NOMO-1 treated with DMSO at 0.1 percent for 48 hours (cell line): Measurements from ENCODE around the gene GALNT9.

Source experiments
- DNase-seq: peaks from one replicate; lab custom pipeline; 2025; ENCODE audit not compliant: unreplicated experiment; lab: John Stamatoyannopoulos, UW

The GALNT9 gene

GRCh38 chr12:132282031-132282949 is 47.1 kb downstream of the GALNT9 start:
- no peak for DNase-seq

DNA sequence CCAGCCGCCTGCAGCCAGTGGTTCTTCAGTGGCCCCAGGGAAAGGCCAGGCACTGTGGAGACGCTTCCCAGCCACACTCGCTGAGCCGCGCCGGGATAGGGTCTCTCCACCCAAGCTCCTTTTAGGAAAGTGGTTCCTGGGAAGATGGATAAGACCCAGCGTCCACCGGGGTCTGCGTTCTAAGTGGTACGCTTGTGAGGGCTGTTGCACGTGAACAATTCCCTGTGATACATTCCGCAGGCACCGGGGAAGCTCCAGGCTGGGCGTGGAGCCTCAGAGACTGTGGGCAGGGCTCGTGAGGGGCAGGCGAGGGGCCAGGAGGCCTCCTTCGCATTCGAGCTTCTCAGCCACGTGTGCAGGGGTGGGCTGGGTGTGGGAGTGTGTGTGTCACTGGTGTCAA is 48.4 kb downstream of the GALNT9 start:
- no peak for DNase-seq

GRCh38 chr12:132280406-132280805 is 49.0 kb downstream of the GALNT9 start:
- no peak for DNase-seq

DNA sequence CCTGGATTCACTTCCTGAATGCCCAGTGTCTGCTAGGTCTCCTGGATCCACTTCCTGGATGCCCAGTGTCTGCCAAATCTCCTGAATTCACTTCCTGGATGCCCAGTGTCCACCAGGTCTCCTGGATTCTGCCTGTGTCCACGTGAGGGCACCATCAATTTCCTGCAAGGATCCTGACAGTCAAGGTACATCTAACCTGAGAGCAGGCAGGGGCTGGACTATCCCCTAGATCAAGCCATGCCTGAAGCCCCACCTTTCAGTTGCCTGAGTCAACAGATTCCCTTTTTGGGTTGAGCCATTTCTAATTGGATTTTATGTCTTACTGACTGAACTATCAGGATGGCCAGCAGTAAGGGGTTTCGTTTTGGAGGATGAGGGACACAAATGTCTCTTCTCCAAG is 49.5 kb downstream of the GALNT9 start:
- no peak for DNase-seq

- DNase-seq, result no peak
Measured at GRCh38 chr12:132279184-132279889, 50.1 kb downstream of the GALNT9 start.

DNA sequence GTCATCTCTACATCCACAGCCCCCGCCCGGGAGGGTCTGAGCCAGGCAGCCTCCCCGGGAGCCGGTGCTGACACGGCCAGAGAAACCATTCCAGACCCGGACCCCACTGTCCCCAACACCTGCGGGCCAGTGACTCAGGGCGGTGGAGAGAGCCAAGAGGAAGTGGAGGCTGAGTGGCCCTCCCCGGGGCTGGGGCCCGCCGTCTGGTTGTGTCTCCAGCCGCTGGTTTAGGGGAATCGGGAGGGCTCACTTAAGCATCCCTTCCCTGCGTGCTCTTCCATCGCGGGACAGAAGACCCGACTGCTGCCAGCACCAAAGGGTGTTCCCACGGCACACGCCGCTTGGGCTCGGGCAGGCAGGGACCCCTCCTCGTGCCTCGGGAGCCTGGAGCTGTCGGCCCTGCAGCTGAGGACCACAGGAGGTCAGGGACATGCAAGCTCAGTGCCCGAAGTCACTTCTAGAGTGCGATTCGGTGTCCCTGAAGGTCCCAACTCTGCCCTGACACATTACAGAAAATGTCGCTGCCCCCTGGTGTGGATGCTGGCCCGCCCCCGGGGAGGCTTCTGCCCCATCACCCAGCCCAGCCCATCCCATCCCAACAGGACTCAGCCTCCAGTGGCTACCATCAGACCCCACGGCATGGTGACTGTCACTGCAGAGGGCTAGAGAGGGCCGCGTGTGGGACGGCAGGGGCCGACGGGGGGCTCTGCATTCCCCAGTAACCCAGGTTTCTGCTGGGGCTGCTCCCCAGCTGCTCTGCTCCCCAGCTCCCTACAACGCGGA is 50.8 kb downstream of the GALNT9 start:
- no peak for DNase-seq

DNA sequence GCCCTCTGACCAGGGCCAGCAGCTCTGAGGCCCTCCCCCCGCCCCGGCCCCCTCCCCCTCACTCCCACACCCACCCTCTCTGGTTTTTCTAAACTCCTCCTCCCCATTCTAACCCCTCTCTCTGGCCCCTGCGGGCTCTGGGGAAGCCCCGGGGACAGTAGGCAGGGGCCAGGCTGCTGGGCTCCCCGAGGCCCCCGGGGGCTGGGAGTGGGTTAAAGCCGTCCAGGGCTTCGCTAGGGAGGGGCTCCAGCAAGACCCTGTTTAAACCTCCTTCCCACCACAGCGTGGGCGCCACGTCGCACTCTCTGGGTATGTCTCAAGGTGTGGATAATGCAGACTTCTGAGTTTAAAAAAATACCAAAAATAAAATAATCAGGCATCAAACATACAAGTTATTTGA is 51.4 kb downstream of the GALNT9 start:
- no peak for DNase-seq

- DNase-seq, result no peak
Measured at GRCh38 chr12:132277374-132277941, 51.9 kb downstream of the GALNT9 start.

DNA sequence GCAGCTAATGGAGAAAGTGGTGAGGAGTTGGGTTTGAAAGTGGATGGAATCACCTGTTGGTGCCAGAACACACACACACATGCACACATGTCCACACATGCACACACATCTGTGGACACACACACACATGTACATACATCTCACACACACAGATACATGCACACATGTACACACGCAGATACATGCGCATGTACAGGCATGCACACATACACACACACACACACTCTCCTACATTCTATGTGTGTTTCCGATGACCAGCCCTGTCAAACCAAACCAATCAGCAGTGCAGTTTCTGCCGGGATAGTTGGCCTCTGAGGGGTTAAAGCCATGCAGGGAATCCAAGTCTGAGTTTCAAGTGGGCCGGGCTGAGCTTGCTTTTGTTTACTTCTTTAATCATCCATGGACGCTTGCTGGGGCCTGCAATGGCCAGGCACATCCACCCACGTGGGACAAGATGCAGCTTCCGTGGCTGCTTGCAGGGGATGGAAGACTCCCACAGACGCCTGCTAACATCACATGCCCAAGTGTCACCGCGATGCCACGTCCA is 52.5 kb downstream of the GALNT9 start:
- DNase-seq, result no peak

GRCh38 chr12:132276066-132276826 is 53.1 kb downstream of the GALNT9 start:
- DNase-seq, result no peak

DNA sequence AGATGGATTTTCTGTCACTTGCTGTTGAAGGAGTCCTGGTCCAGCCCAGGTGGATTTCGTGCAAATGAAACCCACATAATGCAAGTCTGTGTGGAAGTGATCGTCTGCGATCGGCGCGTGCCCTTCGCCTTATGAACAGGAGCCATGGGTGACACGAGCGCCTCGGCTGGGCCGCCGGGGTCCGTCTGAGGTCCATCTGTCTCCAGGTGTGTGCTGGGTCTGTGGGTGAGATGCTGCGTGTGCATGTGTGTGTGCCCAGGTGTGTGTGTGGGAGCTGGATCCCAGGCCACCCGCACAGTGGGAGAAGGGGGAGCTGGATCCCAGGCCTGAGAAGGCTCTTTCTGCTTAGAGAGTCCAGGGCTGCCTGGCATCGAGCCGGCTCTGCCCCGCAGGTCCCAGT is 53.8 kb downstream of the GALNT9 start:
- DNase-seq, result no peak

DNA sequence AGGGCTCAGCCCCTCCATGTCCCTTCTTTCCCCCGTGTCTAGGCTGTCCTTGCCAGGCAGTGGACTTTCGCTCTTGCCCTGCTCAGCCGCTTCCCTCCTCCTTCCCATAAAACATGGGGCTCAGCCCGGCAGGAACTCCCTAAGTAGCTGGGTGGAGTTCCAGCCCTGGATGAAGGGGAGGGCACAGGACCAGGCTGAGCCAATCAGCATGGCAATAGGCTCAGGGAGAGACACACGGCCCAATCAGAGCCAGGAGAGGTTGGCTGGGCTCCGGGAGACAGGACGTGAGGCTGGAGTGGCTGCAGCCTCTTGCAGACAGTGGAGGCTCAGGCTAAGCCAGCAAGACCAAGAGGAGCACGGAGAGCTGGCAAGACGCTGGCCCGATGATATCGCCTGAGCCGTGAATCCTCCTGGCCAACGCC is 54.3 kb downstream of the GALNT9 start:
- DNase-seq, result no peak

GRCh38 chr12:132273992-132274334 is 55.4 kb downstream of the GALNT9 start:
- no peak for DNase-seq

DNA sequence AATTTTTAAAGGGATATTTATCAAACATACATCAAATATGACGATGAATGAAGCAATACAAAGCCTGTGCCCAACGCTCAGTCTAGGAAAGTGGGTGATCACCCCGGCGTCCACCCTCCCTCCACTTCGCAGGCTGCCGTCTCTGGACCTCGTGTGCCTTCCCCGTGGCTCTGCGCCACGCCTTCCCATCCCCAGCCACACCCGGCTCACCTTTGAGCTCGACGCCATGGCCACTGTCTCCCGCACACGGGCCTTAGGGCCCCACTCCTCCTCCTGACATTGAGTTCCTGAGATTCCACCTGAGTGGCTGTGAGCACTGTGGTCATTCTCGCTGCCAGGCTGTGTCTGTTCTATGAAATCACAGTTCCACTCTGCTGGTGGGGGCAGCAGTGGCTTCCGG is 56.7 kb downstream of the GALNT9 start:
- no peak for DNase-seq

DNA sequence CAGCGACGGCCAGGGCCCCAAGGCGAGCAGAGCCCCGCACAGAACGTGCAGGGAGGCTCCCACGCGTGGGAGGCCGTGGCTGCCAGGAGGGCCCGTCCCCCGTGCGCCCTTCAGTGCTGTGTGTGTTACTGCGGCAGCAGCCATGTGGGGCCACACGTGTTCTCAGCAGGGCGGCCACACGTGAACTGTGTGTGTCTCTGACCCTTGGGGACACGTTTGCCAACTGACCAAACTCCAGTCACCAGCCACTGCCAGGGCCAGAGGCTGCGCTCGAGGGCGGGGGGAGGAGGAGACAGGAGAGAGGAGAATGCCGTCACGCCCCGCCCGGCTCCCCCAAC is 57.7 kb downstream of the GALNT9 start:
- DNase-seq, result no peak

DNA sequence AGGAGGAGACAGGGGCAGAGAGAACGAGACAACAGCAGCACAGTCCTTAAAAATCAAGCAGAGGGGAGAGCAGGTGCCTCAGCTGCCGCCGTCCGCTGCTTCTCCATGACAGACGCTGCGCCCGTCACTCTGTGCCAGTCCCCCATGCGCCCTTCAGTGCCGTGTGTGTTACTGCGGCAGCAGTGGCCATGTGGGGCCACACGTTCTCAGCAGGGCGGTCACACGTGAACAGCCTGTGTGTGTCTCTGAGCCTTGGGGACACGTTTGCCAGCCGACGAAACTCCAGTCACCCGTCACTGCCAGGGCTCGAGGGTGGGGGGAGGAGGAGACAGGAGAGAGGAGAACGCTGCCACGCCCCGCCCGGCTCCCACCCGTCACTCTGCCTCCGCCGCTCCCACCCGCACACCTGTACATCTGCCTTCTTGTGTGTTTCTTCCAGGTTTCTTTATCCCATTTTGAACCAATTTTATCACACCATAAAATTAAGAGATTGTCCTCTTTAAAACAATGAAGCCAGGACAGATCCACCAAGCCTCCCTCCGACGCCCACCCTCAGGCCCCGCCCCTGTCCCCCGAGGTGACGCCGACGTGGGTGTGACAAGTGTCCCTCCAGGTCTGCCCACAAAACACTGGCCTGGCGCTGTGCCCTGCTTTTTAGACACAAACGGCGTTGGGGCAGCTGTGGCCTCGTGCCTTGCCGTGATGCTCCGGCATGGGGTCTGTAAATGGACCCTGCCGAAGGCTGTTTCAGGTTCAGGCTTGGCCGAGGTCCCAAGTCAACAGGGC is 58.2 kb downstream of the GALNT9 start:
- DNase-seq, result no peak

DNA sequence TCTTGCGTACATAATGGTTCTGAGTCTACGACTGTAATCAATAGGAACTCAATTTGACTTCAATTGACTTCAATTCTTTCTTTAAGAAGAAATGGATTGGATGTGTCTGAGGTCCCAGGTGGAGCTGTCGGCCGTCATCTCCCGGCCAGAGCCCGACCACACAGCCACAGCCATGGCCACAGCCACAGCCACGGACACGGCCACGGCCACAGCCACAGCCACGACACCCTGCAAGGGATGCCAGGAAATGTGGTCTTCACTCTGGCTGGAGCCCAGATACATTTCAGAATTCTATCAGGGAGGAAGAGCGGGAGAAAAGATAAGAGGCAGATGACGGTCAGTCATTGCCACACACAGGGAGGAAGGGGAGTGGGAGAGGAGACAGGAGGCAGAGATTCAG is 58.9 kb downstream of the GALNT9 start:
- no peak for DNase-seq

- no peak for DNase-seq
Measured at GRCh38 chr12:132269271-132269968, 60.0 kb downstream of the GALNT9 start.

DNA sequence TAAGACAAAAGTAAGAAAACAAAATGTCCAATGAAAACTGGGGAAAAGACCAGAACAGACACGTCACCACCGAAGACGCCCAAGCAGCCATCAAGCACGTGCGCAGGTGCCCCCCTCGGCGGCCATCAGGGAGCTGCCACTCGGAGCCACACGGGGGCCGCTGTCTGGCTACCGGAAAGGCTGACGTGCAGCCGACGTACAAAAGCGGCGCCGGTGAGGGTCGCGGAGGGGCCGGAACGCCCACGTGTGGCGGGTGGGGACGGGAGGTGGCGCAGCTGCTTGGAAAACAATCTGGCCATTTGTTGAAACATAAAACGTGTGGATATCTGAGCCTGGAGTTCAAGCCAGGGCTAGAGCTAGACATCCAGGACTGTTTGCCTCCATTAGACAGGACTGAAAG is 60.7 kb downstream of the GALNT9 start:
- DNase-seq, result no peak
